ENCODE results near the gene KRCC1. TPM values are rescaled to one million over a fixed set of nuclear protein-coding genes. Genes with fewer than 3 reads are reported as not detected.
"Not testable (repeated sequence)": the region's sequence is repeated elsewhere in the genome, so short reads cannot be mapped to it uniquely, and the experiment has no call there.

The KRCC1 gene
- total RNA-seq, 8 experiments from 2014 or later: 11.6 to 27.6 (median 18.3) TPM

GRCh38 chr2:88005776-88006175 is 49.8 kb downstream of the KRCC1 start:
- no peak overlapping the region for H3K4me3 ChIP-seq
- peaks cover 0 to 3% of the 10 kb centered on the region in 2 donors for H3K4me1 ChIP-seq (replicated peaks in 1 of 2)
- no peak overlapping the region for H3K27ac ChIP-seq
- WGBS, 10 experiments: 72 to 100% (median 92%) methylated on average over 1 to 4 of the region's 6 CpGs; no CpG with 5 or more reads in 4 of the 10 experiments
- ATAC-seq (replicated peaks in 6 of 8): peak in 1 of 8 experiments; percentile 24
- in situ Hi-C loops (cut with MboI; ENCODE audit: low pct_unique_long_range_greater_than_20kb in 2 of 9, low sequenced_read_pairs in 9 of 9, unreplicated experiment in 9 of 9): no loop called here

- WGBS, 10 experiments: 25 to 90% (median 68%) methylated on average over 1 to 11 of the region's 34 CpGs; no CpG with 5 or more reads in 1 of the 10 experiments
- Histone ChIP-seq H3K27ac (no peak overlapping the region), H3K4me1 (replicated peaks in 1 of 2) (peaks cover 0 to 3% of the 10 kb centered on the region in 2 donors), H3K4me3 (no peak overlapping the region)
- in situ Hi-C loops (cut with MboI; ENCODE audit: low pct_unique_long_range_greater_than_20kb in 2 of 9, low sequenced_read_pairs in 9 of 9, unreplicated experiment in 9 of 9): no loop called here
- ATAC-seq (replicated peaks in 6 of 8): peak in 2 of 8 experiments; percentile 22 to 23
These were observed 52.4 kb downstream of the KRCC1 start for GRCh38 chr2:88003074-88003755.

GRCh38 chr2:88002359-88002707 is 53.2 kb downstream of the KRCC1 start:
- WGBS, 10 experiments: 87 to 100% (median 96%) methylated on average over 1 to 6 of the region's 6 CpGs; no CpG with 5 or more reads in 1 of the 10 experiments
- Histone ChIP-seq H3K4me3 (no peak overlapping the region), H3K27ac (no peak overlapping the region), H3K4me1 (replicated peaks in 1 of 2) (peaks cover 0 to 3% of the 10 kb centered on the region in 2 donors)
- ATAC-seq (replicated peaks in 6 of 8): no peak
- in situ Hi-C loops (cut with MboI; ENCODE audit: low pct_unique_long_range_greater_than_20kb in 2 of 9, low sequenced_read_pairs in 9 of 9, unreplicated experiment in 9 of 9): no loop called here

- 14 to 100% (median 51%) methylated on average over 1 to 3 of the region's 3 CpGs; no CpG with 5 or more reads in 4 of the 10 experiments for WGBS, 10 experiments
- H3K27ac ChIP-seq; H3K4me3 ChIP-seq; in situ Hi-C loops (cut with MboI; ENCODE audit: low pct_unique_long_range_greater_than_20kb in 2 of 9, low sequenced_read_pairs in 9 of 9, unreplicated experiment in 9 of 9); H3K4me1 ChIP-seq (replicated peaks in 1 of 2); ATAC-seq (replicated peaks in 6 of 8): not testable (repeated sequence)
These were observed 55.1 kb downstream of the KRCC1 start for GRCh38 chr2:88000474-88000873.

GRCh38 chr2:87996570-87996969 is 59.0 kb downstream of the KRCC1 start:
- Histone ChIP-seq H3K27ac (no peak overlapping the region), H3K4me3 (no peak overlapping the region), H3K4me1 (replicated peaks in 1 of 2) (no peaks in the 10 kb centered on the region)
- WGBS, 10 experiments: 90 to 96% methylated on average over 4 of the region's 6 CpGs; no CpG with 5 or more reads in 8 of the 10 experiments
- no peak for ATAC-seq (replicated peaks in 6 of 8)
- in situ Hi-C loops (cut with MboI; ENCODE audit: low pct_unique_long_range_greater_than_20kb in 2 of 9, low sequenced_read_pairs in 9 of 9, unreplicated experiment in 9 of 9): no loop called here

GRCh38 chr2:87995756-87996155 is 59.8 kb downstream of the KRCC1 start:
- ATAC-seq (replicated peaks in 6 of 8): peak in 2 of 8 experiments; percentile 71 to 83
- H3K27ac ChIP-seq: no peak overlapping the region
- 18 to 100% (median 60%) methylated on average over 1 of the region's 1 CpG; no CpG with 5 or more reads in 5 of the 10 experiments for WGBS, 10 experiments
- in situ Hi-C loops (cut with MboI; ENCODE audit: low pct_unique_long_range_greater_than_20kb in 2 of 9, low sequenced_read_pairs in 9 of 9, unreplicated experiment in 9 of 9): no loop called here
- H3K4me3 ChIP-seq: no peak overlapping the region
- no peaks in the 10 kb centered on the region for H3K4me1 ChIP-seq (replicated peaks in 1 of 2)

GRCh38 chr2:87994304-87994850 is 61.2 kb downstream of the KRCC1 start:
- ATAC-seq (replicated peaks in 6 of 8); H3K4me1 ChIP-seq (replicated peaks in 1 of 2); H3K27ac ChIP-seq; H3K4me3 ChIP-seq; in situ Hi-C loops (cut with MboI; ENCODE audit: low pct_unique_long_range_greater_than_20kb in 2 of 9, low sequenced_read_pairs in 9 of 9, unreplicated experiment in 9 of 9): not testable (repeated sequence)
- 33 to 60% methylated on average over 1 to 2 of the region's 7 CpGs; no CpG with 5 or more reads in 8 of the 10 experiments for WGBS, 10 experiments

- ATAC-seq (replicated peaks in 6 of 8); in situ Hi-C loops (cut with MboI; ENCODE audit: low pct_unique_long_range_greater_than_20kb in 2 of 9, low sequenced_read_pairs in 9 of 9, unreplicated experiment in 9 of 9): not testable (repeated sequence)
- no CpG with 5 or more reads among the region's 3 CpGs for WGBS, 10 experiments
These were observed 63.0 kb downstream of the KRCC1 start for GRCh38 chr2:87992569-87992968.

GRCh38 chr2:87987473-87987872 is 68.1 kb downstream of the KRCC1 start:
- in situ Hi-C loops (cut with MboI; ENCODE audit: low pct_unique_long_range_greater_than_20kb in 2 of 9, low sequenced_read_pairs in 9 of 9, unreplicated experiment in 9 of 9); H3K27ac ChIP-seq; H3K4me3 ChIP-seq; H3K4me1 ChIP-seq (replicated peaks in 1 of 2): not testable (repeated sequence)
- peak in 3 of 8 experiments; percentile 73 to 81 (median 80) for ATAC-seq (replicated peaks in 6 of 8)
- no CpG with 5 or more reads among the region's 1 CpG for WGBS, 10 experiments

More at GRCh38 chr2:87992569-87992968, 63.0 kb downstream of the KRCC1 start:
- H3K4me1 ChIP-seq (replicated peaks in 1 of 2); H3K4me3 ChIP-seq; H3K27ac ChIP-seq: not testable (repeated sequence)

GRCh38 chr2:87985902-87986301 is 69.7 kb downstream of the KRCC1 start:
- H3K27ac ChIP-seq; H3K4me1 ChIP-seq (replicated peaks in 1 of 2); H3K4me3 ChIP-seq; in situ Hi-C loops (cut with MboI; ENCODE audit: low pct_unique_long_range_greater_than_20kb in 2 of 9, low sequenced_read_pairs in 9 of 9, unreplicated experiment in 9 of 9); ATAC-seq (replicated peaks in 6 of 8): not testable (repeated sequence)
- WGBS, 10 experiments: 59% methylated on average over 3 of the region's 5 CpGs; no CpG with 5 or more reads in 9 of the 10 experiments

GRCh38 chr2:87981182-87981581 is 74.4 kb downstream of the KRCC1 start:
- H3K27ac ChIP-seq; H3K4me1 ChIP-seq (replicated peaks in 1 of 2); ATAC-seq (replicated peaks in 6 of 8); in situ Hi-C loops (cut with MboI; ENCODE audit: low pct_unique_long_range_greater_than_20kb in 2 of 9, low sequenced_read_pairs in 9 of 9, unreplicated experiment in 9 of 9); H3K4me3 ChIP-seq: not testable (repeated sequence)
- WGBS, 10 experiments: no CpG with 5 or more reads among the region's 3 CpGs
